A549 (cell line): Measurements from ENCODE around the gene RAB12. TPM values are rescaled to one million over a fixed set of nuclear protein-coding genes. Genes with fewer than 3 reads are reported as not detected.

Experiments used
- ATAC-seq, 2 experiments: fragments of 200-7000 bp in 1 of 2; fragments of >200 bp in 1 of 2; cut with Nextera tagmentation in 1 of 2; cut with Tn5 transposase in 1 of 2; 3 replicates each; pipeline versions ENCODE4 v1.8.0 to v1.9.1; 2018 to 2020; ENCODE audit warnings: mild to moderate bottlenecking in 1 of 2, moderate library complexity in 1 of 2
- CTCF ChIA-PET: fragments of 300-600 bp; sonication (Branson Sonifier 250); formaldehyde crosslinking; extraction: SDS; loops from one replicate; lab custom pipeline; 2021; ENCODE audit warnings: antibody characterized with exemption, inconsistent platforms; lab: Yijun Ruan, JAX
- POLR2A ChIA-PET: fragments of 350-600 bp; formaldehyde crosslinking; extraction: SDS; loops from one replicate; lab custom pipeline; 2021; ENCODE audit warnings: antibody characterized with exemption, inconsistent platforms; lab: Yijun Ruan, JAX
- DNase-seq, 2 experiments: peaks; one replicate each; pipeline versions ENCODE4 v3.0.0 to v3.0.0-alpha.2; 2011 to 2016; ENCODE audit warnings: low read depth in 1 of 2, low spot score in 1 of 2
- FAIRE-seq: peaks from 2 replicates; lab custom pipeline; 2011; peaks lifted over from hg19 to GRCh38; lab: Jason Lieb, UNC
- H3K27ac ChIP-seq, 2 experiments: fragments of >200 bp; sonication (Bioruptor Twin); formaldehyde crosslinking; 3 replicates each; pipeline ENCODE4 v1.5.1; 2016 to 2017
- H3K4me1 ChIP-seq: fragments of >200 bp; sonication (Bioruptor Twin); formaldehyde crosslinking; 3 replicates; pipeline ENCODE4 v1.6.1; 2016
- H3K4me2 ChIP-seq: fragments of >200 bp; sonication (Bioruptor Twin); formaldehyde crosslinking; 3 replicates; pipeline ENCODE4 v1.6.1; 2016
- H3K4me3 ChIP-seq: fragments of >200 bp; sonication (Bioruptor Twin); formaldehyde crosslinking; 3 replicates; pipeline ENCODE4 v1.5.1; 2016
- H3K9me3 ChIP-seq: fragments of >200 bp; sonication (Bioruptor Twin); formaldehyde crosslinking; 3 replicates; pipeline ENCODE4 v1.6.1; 2016
- ATOH8 ChIP-seq: fragments of 250-450 bp; sonication (Bioruptor Pico); IDR thresholded peaks from 2 replicates; pipeline ENCODE4 v1.5.0; 2020; ENCODE audit warnings: low read depth, mild to moderate bottlenecking, moderate library complexity
- CEBPB ChIP-seq, 2 experiments: fragments of >200 bp in 1 of 2; sonication (Bioruptor Twin) in 1 of 2; formaldehyde crosslinking in 1 of 2; IDR thresholded peaks; 2 replicates each; pipeline ENCODE4 v1.6.1; 2012 to 2016
- CHD2 ChIP-seq: fragments of 150-350 bp; IDR thresholded peaks from 2 replicates; pipeline ENCODE4 v1.6.1; 2014; ENCODE audit warnings: low read length; ENCODE audit not compliant: partially characterized antibody
- CHD4 ChIP-seq: fragments of 200-600 bp; sonication (generic); IDR thresholded peaks from 2 replicates; pipeline ENCODE4 v1.6.1; 2016; ENCODE audit warnings: antibody characterized with exemption, mild to moderate bottlenecking, borderline replicate concordance
- CTCF ChIP-seq: fragments of >200 bp; sonication (Bioruptor Twin); formaldehyde crosslinking; IDR thresholded peaks from 3 replicates; pipeline ENCODE4 v1.5.1; 2016
- E2F6 ChIP-seq: IDR thresholded peaks from 2 replicates; pipeline ENCODE4 v1.6.1; 2012; ENCODE audit warnings: low read depth, borderline replicate concordance
- EHMT2 ChIP-seq: fragments of 200-600 bp; sonication (generic); IDR thresholded peaks from 2 replicates; pipeline ENCODE4 v1.6.1; 2016; ENCODE audit warnings: antibody characterized with exemption, low read depth, mild to moderate bottlenecking, moderate library complexity
- FOXS1 ChIP-seq: fragments of 250-450 bp; sonication (Bioruptor Pico); IDR thresholded peaks from 2 replicates; pipeline ENCODE4 v1.5.0; 2020; ENCODE audit warnings: mild to moderate bottlenecking, moderate library complexity
- GATA3 ChIP-seq: IDR thresholded peaks from 2 replicates; pipeline ENCODE4 v1.6.1; 2012; ENCODE audit warnings: borderline replicate concordance
- HDAC2 ChIP-seq: fragments of 200-600 bp; sonication (generic); IDR thresholded peaks from 2 replicates; pipeline ENCODE4 v1.6.1; 2016
- HES2 ChIP-seq: fragments of >200 bp; sonication (Bioruptor Twin); formaldehyde crosslinking; IDR thresholded peaks from 2 replicates; pipeline ENCODE4 v1.6.1; 2016
- HEYL ChIP-seq: fragments of 250-450 bp; sonication (Bioruptor Pico); IDR thresholded peaks from 2 replicates; pipeline ENCODE4 v1.8.0; 2021; ENCODE audit warnings: mild to moderate bottlenecking, moderate library complexity
- JUNB ChIP-seq: fragments of >200 bp; sonication (Bioruptor Twin); formaldehyde crosslinking; IDR thresholded peaks from 2 replicates; pipeline ENCODE4 v1.6.1; 2016
- PHF8 ChIP-seq: fragments of 200-600 bp; sonication (generic); IDR thresholded peaks from 2 replicates; pipeline ENCODE4 v1.6.1; 2016; ENCODE audit warnings: low read depth, mild to moderate bottlenecking, antibody characterized with exemption, moderate library complexity, borderline replicate concordance
- SMC3 ChIP-seq: fragments of >200 bp; sonication (Bioruptor Twin); formaldehyde crosslinking; IDR thresholded peaks from 3 replicates; pipeline ENCODE4 v1.6.1; 2018; ENCODE audit warnings: inconsistent platforms
- SREBF2 ChIP-seq: fragments of 450-650 bp; IDR thresholded peaks from 2 replicates; pipeline ENCODE4 v1.6.1; 2014; ENCODE audit warnings: mild to moderate bottlenecking, moderate library complexity
- TFCP2L1 ChIP-seq: fragments of 250-450 bp; sonication (Bioruptor Pico); IDR thresholded peaks from 2 replicates; pipeline ENCODE4 v1.5.0; 2021; ENCODE audit warnings: mild to moderate bottlenecking
- USF2 ChIP-seq: fragments of 450-650 bp; IDR thresholded peaks from 2 replicates; pipeline ENCODE4 v1.6.1; 2014; ENCODE audit warnings: antibody characterized with exemption
- ZNF302 ChIP-seq: fragments of 250-450 bp; sonication (Bioruptor Pico); IDR thresholded peaks from 2 replicates; pipeline ENCODE4 v1.9.0; 2021; ENCODE audit warnings: inconsistent platforms, mild to moderate bottlenecking, moderate library complexity
- WGBS: methylation state at CpG from one replicate; pipeline ENCODE4 v1.1.6; 2017; ENCODE audit errors: missing lambda C conversion rate; 5-methylcytosine and 5-hydroxymethylcytosine counted together
- polyA plus RNA-seq, 4 experiments: library from polyadenylated mRNA; depleted of rRNA in 3 of 4; stranded (reverse); fragments of >200 nt; fragmentation: RNase III in 1 of 4; extraction: RNeasy Plus Mini Kit Qiagen cat#74134 plus additional on column Dnase treatment in 1 of 4; gene quantifications; 2 replicates in 3 of 4; 3 replicates in 1 of 4; pipeline ENCODE4 v1.2.3, GENCODE V29; 2011 to 2017

RAB12 gene
- polyA plus RNA-seq, 2 of the 4 experiments (the other 2 are of a cell fraction): 23.4 to 31.3 TPM

GRCh38 chr18:8662560-8663255 lies 53.5 kb downstream of the RAB12 start:
- ATAC-seq: no peak
- WGBS: 87% methylated on average over 17 of the region's 20 CpGs
- Histone ChIP-seq H3K4me1 (peaks cover 29% of the 10 kb centered on the region), H3K4me3 (no peak overlapping the region), H3K9me3 (no peaks in the 10 kb centered on the region), H3K4me2 (no peak overlapping the region), H3K27ac (peak overlapping the region in 1 of 2 experiments; percentile 66; a peak in 2 of 6 replicates)
- FAIRE-seq: no peak
- ChIA-PET POLR2A (no interaction called here), CTCF (interaction anchor here (0.6 to 1.4 kb wide), 3 partner anchors 21 to 326 kb away, joined by 3 read pairs; no protein-coding TSS in a partner anchor)
- TF ChIP-seq JUNB: no peak
- DNase-seq: no peak

- FAIRE-seq (no peak), DNase-seq (no peak), ATAC-seq (no peak)
- Histone ChIP-seq H3K4me2 (no peak overlapping the region), H3K9me3 (no peaks in the 10 kb centered on the region), H3K4me3 (no peak overlapping the region), H3K4me1 (peaks cover 12% of the 10 kb centered on the region), H3K27ac (no peak overlapping the region)
- ChIA-PET POLR2A (interaction anchor here (0.6 kb wide), 1 partner anchor 14 kb away, joined by 3 read pairs; no protein-coding TSS in a partner anchor), CTCF (interaction anchor here (0.5 to 1.4 kb wide), 4 partner anchors 13 to 320 kb away, joined by 3 to 5 read pairs (median 4); no protein-coding TSS in a partner anchor)
- TF ChIP-seq EHMT2: no peak
- TF ChIP-seq GATA3: no peak
- TF ChIP-seq CEBPB (IDR thresholded peaks at IDR 0.05): no peak
- no peak for TF ChIP-seq CHD2
- no peak for TF ChIP-seq SREBF2
- TF ChIP-seq HDAC2: no peak
- TF ChIP-seq CHD4: no peak
- no peak for TF ChIP-seq HEYL (CRISPR knock-in tag)
- TF ChIP-seq PHF8: no peak
- TF ChIP-seq ATOH8: no peak
- 90% methylated on average over 3 of the region's 3 CpGs for WGBS
These were observed 58.6 kb downstream of the RAB12 start for GRCh38 chr18:8667846-8668245.

- H3K27ac ChIP-seq: no peak overlapping the region
- no peak for FAIRE-seq
- DNase-seq: no peak
These were observed 59.1 kb downstream of the RAB12 start for GRCh38 chr18:8668381-8668780.

More at GRCh38 chr18:8668381-8668780, 59.1 kb downstream of the RAB12 start:
- no peak for ATAC-seq
- ChIA-PET POLR2A (no interaction called here), CTCF (interaction anchor here (0.9 to 1.4 kb wide), 3 partner anchors 13 to 319 kb away, joined by 3 to 5 read pairs (median 4); no protein-coding TSS in a partner anchor)
- no peak for TF ChIP-seq CTCF
- TF ChIP-seq FOXS1 (CRISPR knock-in tag): no peak
- no peak for TF ChIP-seq E2F6
- no peak for TF ChIP-seq SMC3
- no peak for TF ChIP-seq HES2
- no peak for TF ChIP-seq HDAC2
- TF ChIP-seq PHF8: no peak
- no peak for TF ChIP-seq ZNF302
- TF ChIP-seq TFCP2L1 (CRISPR knock-in tag): no peak
- no peak for TF ChIP-seq USF2
- no peak overlapping the region for H3K4me2 ChIP-seq
- no peak overlapping the region for H3K4me3 ChIP-seq
- H3K4me1 ChIP-seq: peaks cover 17% of the 10 kb centered on the region
- H3K9me3 ChIP-seq: no peaks in the 10 kb centered on the region
